ENCODE data around the gene LCT. TPM values are rescaled to one million over a fixed set of nuclear protein-coding genes. Genes with fewer than 3 reads are reported as not detected.

LCT gene
- total RNA-seq, 1 donor from 2014 or later, result 2.8 TPM

DNA sequence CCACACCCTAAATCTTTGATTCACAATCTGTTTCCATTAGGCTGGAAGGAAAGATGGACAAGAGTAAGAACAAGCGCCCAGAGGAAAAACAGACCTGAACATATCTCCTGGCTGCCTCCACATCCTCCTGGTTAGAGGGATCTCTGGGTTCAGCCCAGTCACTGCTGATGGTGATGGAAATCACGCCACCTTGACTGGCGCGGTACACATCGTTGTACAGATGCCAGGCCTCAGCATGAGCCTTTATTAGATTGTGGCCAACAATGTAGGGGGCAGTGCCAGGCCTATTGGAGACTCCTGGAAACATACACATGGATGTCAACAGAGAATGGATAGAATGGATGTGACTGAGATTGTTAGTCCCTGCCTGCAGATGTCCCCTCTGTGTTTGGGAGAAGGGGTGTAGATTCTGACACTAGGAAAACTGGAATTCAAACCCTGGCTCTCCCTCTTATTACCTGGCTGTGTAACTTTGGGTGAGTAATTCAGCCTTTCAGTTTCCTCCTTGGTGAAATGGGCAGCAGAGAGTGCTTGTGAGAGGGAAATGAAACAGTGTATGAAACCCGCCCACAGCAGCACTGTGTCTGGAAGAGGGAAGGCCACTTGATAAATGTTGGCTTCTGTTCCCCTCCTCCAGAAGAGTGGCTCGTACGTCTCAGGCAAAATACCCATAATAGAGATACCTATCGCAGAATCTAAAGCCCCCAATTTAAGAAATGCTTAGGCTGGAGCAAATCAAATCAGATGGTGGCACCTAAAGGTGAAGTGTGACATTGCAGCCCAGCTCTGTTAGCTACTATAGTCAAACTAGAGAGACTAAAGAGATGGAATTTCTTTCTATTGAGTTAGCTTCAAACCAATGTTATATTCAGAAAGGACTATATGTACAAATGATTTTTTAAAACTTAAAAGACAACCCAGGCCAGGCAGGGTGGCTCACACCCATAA lies 36.2 kb downstream of the LCT start:
- H3K27me3 Mint-ChIP-seq, result no peaks in the 10 kb centered on the region
- TF ChIP-seq, protein P1, sequence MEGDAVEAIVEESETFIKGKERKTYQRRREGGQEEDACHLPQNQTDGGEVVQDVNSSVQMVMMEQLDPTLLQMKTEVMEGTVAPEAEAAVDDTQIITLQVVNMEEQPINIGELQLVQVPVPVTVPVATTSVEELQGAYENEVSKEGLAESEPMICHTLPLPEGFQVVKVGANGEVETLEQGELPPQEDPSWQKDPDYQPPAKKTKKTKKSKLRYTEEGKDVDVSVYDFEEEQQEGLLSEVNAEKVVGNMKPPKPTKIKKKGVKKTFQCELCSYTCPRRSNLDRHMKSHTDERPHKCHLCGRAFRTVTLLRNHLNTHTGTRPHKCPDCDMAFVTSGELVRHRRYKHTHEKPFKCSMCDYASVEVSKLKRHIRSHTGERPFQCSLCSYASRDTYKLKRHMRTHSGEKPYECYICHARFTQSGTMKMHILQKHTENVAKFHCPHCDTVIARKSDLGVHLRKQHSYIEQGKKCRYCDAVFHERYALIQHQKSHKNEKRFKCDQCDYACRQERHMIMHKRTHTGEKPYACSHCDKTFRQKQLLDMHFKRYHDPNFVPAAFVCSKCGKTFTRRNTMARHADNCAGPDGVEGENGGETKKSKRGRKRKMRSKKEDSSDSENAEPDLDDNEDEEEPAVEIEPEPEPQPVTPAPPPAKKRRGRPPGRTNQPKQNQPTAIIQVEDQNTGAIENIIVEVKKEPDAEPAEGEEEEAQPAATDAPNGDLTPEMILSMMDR (conservative IDR thresholded peaks at IDR 0.05), result peak; percentile 19
- H3K9me3 Mint-ChIP-seq, result peaks cover 4% of the 10 kb centered on the region
- H3K4me1 Mint-ChIP-seq (ENCODE audit: unreplicated experiment), result no peaks in the 10 kb centered on the region
- no peak overlapping the region for H3K4me3 Mint-ChIP-seq
- no peak overlapping the region for H3K27ac Mint-ChIP-seq
- no peak for DNase-seq (ENCODE audit: extremely low spot score, unreplicated experiment)
- no peaks in the 10 kb centered on the region for H3K36me3 Mint-ChIP-seq

DNA sequence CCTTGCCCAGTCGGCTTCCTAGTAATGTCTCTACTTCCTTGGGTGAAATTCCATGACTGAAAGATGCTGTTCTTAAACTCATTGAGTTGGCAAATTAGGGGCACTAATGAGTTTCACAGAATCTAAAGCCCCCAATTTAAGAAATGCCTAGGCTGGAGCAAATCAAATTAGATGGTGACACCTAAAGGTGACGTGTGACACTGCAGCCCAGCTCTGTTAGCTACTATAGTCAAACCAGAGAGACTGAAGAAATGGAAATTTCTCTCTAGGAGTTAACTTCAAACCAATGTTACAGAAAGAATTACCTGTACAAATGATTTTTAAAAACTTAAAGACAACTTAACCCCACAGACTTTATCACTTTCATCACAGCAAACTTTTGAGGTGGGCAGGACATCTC lies 37.2 kb downstream of the LCT start:
- Mint-ChIP-seq H3K27me3 (no peaks in the 10 kb centered on the region), H3K4me1 (ENCODE audit: unreplicated experiment) (no peaks in the 10 kb centered on the region), H3K36me3 (no peaks in the 10 kb centered on the region)

DNA sequence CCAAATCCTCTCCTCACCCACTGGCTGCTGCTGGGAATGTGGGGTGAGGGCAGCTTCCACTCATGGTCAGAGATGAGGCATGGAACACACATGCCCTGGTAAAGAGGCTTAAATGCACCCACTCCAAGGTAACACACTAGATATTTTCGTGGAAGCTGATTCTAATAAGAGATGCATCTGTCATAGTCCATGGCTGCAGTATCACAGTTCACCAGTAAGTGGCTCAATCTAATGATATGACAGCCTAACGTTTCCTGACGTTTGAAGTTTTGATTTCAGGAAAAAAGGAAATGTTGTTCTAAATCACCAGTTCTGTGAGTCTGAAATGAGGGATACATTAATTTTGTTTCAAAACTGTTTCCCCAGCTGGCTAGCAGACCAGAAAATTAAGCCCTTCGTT lies 38.2 kb downstream of the LCT start:
- Mint-ChIP-seq H3K4me1 (ENCODE audit: unreplicated experiment) (no peaks in the 10 kb centered on the region), H3K27me3 (no peaks in the 10 kb centered on the region), H3K36me3 (no peaks in the 10 kb centered on the region), H3K27ac (no peak overlapping the region), H3K4me3 (no peak overlapping the region), H3K9me3 (peaks cover 4% of the 10 kb centered on the region)
- no peak for DNase-seq (ENCODE audit: extremely low spot score, unreplicated experiment)
- TF ChIP-seq, protein P1 (conservative IDR thresholded peaks at IDR 0.05), result peak; percentile 49

More for the DNA sequence above, 37.2 kb downstream of the LCT start:
- H3K4me3 Mint-ChIP-seq, result no peak overlapping the region
- TF ChIP-seq, protein P1 (conservative IDR thresholded peaks at IDR 0.05), result peak; percentile 33
- peaks cover 4% of the 10 kb centered on the region for H3K9me3 Mint-ChIP-seq
- DNase-seq (ENCODE audit: extremely low spot score, unreplicated experiment), result no peak
- no peak overlapping the region for H3K27ac Mint-ChIP-seq

DNA sequence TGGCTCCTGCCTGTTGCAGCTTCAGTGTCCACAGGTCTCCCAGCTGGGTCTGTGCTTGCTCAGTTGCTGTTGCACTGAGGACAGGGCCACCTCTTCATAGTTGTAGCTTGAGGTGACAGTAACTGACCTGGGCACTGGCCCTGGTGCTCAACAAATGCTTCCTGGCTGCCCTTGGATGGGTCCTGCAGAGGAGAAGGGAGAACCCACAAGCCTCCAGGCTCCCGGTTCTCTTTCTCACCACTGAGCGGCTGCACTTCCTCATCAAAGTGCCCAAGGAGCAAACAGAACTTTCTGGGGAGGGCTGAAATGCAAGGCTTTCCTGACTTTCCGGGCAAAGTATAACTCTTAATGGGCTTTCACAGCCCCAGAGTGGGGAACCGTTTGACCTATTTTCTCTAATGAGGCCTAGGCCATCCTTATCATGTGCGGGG lies 38.7 kb downstream of the LCT start:
- Mint-ChIP-seq H3K4me1 (ENCODE audit: unreplicated experiment) (no peaks in the 10 kb centered on the region), H3K27me3 (no peaks in the 10 kb centered on the region), H3K27ac (no peak overlapping the region), H3K36me3 (no peaks in the 10 kb centered on the region), H3K9me3 (peaks cover 4% of the 10 kb centered on the region), H3K4me3 (no peak overlapping the region)
- DNase-seq (ENCODE audit: extremely low spot score, unreplicated experiment), result no peak
- TF ChIP-seq, protein P1 (conservative IDR thresholded peaks at IDR 0.05), result no peak

DNA sequence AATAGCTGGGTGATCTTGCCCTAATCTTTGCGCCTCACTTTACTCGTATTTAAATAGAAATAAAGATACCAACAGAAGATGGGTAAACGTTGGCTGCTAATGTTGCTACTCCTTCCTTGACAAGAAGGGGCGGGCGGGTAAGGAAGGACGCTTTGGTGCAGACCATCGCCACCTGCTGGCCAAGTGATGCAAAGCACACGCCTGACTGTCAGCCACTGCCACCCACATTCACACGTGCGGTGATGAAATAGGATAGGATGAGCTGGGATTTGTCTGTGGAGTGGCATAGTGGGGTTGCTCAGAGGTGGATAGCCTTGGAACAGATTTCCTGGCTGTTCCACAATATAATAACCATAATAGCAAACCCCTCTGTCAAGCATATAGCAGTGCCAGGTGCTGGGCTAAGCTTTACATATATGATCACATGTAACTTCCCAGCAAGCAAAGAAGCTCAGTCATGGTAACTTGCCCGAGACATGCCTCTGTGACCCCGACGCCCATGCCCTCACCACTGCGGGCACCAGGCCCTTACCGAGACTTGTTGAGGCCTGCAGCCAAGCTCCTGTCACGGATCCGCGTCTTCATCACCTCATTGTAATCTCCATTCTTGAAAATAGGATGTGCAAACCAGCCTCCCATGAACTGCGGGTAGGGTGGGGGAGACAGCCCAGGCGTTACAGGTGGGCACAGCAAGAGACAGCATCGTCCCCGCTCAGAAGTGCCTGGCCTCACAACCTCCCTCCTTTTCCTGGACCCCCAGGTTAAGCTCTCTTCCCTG lies 39.3 kb downstream of the LCT start:
- Mint-ChIP-seq H3K27ac (no peak overlapping the region), H3K4me1 (ENCODE audit: unreplicated experiment) (no peaks in the 10 kb centered on the region)
- DNase-seq (ENCODE audit: extremely low spot score, unreplicated experiment), result no peak

More for the DNA sequence above, 39.3 kb downstream of the LCT start:
- Mint-ChIP-seq H3K9me3 (peaks cover 4% of the 10 kb centered on the region), H3K36me3 (no peaks in the 10 kb centered on the region), H3K4me3 (no peak overlapping the region), H3K27me3 (no peaks in the 10 kb centered on the region)
- TF ChIP-seq, protein P1 (conservative IDR thresholded peaks at IDR 0.05), result peak; percentile 93
